GM21367 (cell line): ENCODE measurements around the gene SLC2A13.
"Not testable (repeated sequence)": the region's sequence is repeated elsewhere in the genome, so short reads cannot be mapped to it uniquely, and the experiment has no call there.

Source experiments
- ATAC-seq: cut with Tn5 transposase; IDR thresholded peaks from one replicate; pipeline ENCODE4 v1.9.1; 2021; ENCODE audit not compliant: unreplicated experiment

SLC2A13 gene

GRCh38 chr12:39883411-39883810 lies 222.5 kb downstream of the SLC2A13 start:
- no peak for ATAC-seq

DNA sequence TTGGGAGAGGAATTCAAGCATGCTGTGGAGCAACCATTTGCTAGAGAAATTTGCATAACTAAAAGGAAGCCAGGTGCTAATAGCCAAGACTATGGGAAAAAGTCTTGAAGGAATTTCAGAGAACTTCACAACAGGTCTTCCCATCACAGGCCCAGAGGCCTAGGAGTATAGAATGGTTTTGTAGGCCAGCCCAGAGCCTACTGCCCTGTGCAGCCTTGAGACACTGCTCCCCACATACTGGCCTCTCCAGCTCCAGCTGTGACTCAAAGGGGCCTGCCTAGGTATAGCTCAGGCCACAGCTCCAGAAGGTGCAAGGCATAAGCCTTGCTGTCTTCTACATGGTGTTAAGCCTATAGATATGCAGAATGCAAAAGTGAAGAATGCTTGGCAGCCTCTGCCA lies 227.1 kb downstream of the SLC2A13 start:
- ATAC-seq = no peak

DNA sequence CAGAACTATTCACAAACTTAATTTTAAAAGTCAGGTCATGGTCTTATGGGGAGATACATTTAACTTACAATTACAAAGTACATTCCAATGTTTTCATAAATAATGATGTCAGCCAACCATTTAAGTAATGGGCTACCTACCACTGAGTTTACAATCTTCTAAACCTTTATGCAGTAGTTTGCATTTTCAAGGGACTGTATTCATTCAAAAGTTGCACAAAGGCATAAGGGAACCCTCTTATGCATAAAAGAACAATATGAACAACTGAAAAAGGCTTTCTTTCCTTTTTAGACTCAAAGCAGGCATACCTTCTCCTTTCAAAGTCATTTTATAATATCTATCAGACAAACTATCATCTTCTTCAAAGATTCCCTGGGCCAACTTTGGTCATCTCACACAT lies 230.2 kb downstream of the SLC2A13 start:
- no peak for ATAC-seq

DNA sequence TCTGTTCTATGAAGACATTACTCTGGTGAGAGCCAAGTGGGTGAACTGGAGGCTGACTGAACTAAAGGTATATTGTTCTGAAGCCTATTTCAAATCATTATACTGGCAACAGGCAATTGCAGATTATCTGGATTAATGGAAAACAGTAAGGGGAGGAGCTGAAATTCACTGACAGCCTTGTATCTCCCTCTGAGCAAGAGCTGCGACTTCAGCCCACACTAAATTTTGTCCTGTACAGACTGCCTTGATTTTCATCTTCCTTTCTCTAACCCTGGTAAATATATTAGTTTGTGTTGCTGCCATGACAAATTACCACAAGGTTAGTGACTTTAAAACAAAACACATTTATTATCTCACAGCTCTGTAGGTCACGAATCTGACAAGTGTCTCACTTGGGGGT lies 231.1 kb downstream of the SLC2A13 start:
- no peak for ATAC-seq

DNA sequence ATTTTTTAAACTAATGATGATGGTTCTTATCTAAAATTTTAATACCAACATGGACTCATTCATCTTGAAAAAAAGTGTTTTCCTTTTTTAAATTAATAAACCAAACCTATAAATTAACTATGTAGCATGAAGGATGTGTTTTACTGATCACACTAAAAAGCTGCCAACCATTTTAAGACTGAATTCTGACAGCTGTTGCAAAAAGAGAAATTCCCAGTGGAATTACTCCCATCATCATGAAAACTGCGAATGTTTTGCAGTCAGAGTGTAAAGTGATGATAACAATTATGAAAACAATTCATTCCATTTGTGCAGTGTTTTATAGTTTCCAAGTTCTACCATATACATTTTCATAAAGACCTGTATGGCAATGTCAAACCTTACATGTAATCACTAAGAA lies 232.8 kb downstream of the SLC2A13 start:
- no peak for ATAC-seq

DNA sequence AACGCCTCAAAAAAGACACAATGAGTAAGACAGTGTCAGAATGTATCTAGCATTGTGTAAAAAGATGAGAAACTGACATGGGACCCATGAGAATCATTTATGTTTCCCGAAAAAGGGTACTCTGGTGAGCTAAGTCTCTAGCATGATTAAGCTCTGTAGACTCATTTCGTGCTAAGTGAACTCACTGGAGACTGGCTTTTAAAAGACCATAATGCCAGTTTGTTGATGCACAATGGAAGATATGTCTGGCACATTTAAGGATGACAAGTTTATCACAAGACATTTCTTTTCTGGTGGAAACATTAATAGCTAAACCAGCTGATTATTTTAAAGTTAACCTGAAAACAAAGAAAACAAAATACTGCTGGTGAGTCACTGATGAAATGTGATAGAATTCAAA lies 233.5 kb downstream of the SLC2A13 start:
- no peak for ATAC-seq

DNA sequence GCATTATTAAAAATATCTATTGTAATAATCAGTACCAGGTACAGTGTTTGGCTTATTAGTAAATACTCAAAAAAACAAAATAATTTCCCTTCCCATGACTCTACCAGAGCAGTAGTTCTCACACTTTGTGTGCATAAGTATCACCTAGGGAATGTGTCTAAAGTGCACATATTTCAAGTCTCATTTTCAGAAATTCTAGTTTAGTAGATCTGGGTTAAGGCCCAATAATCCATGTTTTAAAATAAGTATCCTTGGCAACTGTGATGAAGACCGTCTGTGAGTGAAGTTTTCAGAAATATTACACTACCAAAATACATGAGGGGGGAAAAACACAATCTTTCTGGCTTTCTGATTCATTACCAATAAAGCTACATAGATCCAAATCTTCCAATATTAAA lies 237.6 kb downstream of the SLC2A13 start:
- ATAC-seq = no peak

DNA sequence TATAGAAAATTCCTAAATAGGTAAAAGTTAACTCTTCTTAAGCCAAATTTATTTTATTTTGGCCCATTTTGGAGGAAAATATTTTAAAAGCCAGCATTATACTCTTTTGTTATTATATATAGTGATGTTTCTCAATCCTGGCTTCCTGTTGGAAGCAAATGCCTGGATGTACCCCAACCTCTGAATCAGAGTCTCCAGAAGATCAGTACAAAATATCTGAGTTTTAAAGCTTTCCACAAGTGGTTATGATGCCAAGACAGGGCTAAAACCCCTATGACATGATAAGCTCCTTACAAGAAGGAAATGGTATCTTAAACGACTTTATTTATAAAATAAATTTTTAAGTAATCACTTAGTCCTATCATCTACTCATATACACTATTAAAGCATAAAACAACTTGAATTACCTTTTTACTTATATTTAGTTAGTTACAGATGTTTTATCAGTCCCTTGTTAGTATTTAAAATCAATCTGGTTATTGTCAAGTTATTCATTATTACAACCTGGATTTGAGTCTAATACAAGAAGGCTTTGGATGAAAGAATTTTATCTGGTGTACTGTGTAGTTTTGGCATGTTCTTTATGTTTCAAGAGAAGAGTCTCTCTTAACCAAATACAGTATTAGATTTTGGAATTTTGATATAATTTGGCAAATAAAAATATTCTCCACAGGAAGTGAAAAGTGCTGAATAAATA lies 238.1 kb downstream of the SLC2A13 start:
- ATAC-seq = no peak

- ATAC-seq = no peak
Observed at GRCh38 chr12:39866135-39866534, 239.7 kb downstream of the SLC2A13 start.

GRCh38 chr12:39860695-39861094 lies 245.2 kb downstream of the SLC2A13 start:
- no peak for ATAC-seq

- no peak for ATAC-seq
Observed at GRCh38 chr12:39853003-39853402, 252.9 kb downstream of the SLC2A13 start.

- ATAC-seq = no peak
Observed at GRCh38 chr12:39852346-39852745, 253.5 kb downstream of the SLC2A13 start.

DNA sequence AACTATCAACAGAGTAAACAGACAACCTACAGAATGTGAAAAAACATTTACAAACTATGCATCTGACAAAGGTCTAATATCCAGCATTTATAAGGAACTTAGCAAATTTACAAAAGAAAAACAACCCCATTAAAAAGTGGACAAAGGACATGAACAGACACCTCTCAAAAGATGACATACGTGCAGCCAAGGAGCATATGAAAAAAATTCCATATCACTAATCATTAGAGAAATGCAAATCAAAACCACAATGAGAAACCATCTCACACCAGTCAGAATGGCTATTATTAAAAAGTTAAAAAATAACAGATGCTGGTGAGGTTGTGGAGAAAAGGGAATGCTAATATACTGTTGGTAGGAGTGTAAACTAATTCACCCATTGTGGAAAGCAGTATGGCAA lies 257.7 kb downstream of the SLC2A13 start:
- not testable (repeated sequence) for ATAC-seq

GRCh38 chr12:39846971-39847650 lies 258.8 kb downstream of the SLC2A13 start:
- ATAC-seq = no peak

- no peak for ATAC-seq
Observed at GRCh38 chr12:39846304-39846703, 259.6 kb downstream of the SLC2A13 start.

DNA sequence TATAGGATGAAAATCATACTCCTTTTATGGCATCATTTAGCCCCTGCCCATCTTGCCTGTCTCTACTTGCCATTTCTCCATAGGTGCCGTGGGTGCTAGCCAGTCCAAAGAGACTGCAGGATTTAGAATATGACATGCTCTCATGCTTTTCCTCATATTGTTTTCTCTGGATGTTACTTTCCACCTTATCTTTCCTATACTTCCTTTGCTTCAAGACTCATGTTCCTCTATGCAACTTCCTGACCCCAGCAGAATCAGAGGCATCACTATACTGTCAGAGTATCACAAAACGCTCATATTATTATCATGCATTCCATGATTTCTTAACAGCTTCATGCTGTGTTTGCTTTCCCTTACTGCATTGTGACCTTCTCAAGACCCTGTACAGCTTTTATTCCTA lies 265.5 kb downstream of the SLC2A13 start:
- no peak for ATAC-seq

- no peak for ATAC-seq
Observed at GRCh38 chr12:39839072-39839471, 266.8 kb downstream of the SLC2A13 start.

GRCh38 chr12:39835517-39836489 lies 270.1 kb downstream of the SLC2A13 start:
- ATAC-seq = no peak

GRCh38 chr12:39831587-39832315 lies 274.1 kb downstream of the SLC2A13 start:
- ATAC-seq = no peak

DNA sequence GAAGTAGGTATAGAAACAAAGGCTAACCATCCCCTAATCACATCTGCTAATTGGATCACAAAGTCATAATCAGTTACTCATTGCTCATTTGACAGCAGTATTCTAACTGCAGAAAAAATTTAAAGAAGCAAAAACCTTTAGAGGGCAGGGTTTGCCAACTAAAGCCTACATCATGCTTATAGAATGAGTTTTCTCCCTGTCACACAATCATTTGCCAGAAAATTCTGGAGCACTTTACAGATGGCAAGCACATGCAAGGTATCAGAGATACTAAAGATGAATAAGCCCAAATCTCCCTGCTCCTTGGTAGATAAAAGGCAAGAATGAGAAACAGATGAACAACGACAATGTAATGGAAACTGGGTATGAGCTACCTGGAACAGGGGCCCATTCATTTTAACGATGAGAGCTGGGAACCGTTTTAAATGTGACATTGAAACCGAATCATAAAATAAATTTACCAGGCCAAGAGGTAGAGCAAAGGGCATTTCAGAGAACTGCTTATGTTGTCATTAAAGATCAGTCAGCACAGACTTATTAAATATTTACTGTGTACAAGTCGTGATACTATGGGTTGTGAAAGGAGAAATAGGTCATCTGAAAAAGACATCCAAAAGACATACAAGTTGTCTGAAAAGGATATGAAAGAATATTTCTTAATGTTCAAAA lies 274.9 kb downstream of the SLC2A13 start:
- no peak for ATAC-seq
